8988T (cell line): Measurements from ENCODE around the gene SLC43A3.
"Not testable (repeated sequence)": the region's sequence is repeated elsewhere in the genome, so short reads cannot be mapped to it uniquely, and the experiment has no call there.

Source experiments
- DNase-seq: peaks from one replicate; pipeline ENCODE4 v3.0.0; 2011

SLC43A3 gene

GRCh38 chr11:57403802-57404147, 23.1 kb downstream of the SLC43A3 start:
- DNase-seq, result no peak

GRCh38 chr11:57403003-57403801, 23.7 kb downstream of the SLC43A3 start:
- not testable (repeated sequence) for DNase-seq

- peak; percentile 63 for DNase-seq
These were observed 24.5 kb downstream of the SLC43A3 start for GRCh38 chr11:57402188-57403002.

GRCh38 chr11:57399972-57400578, 26.8 kb downstream of the SLC43A3 start:
- DNase-seq, result no peak

GRCh38 chr11:57399221-57399620, 27.7 kb downstream of the SLC43A3 start:
- no peak for DNase-seq

- no peak for DNase-seq
These were observed 29.4 kb downstream of the SLC43A3 start for GRCh38 chr11:57397394-57397990.

- DNase-seq, result no peak
These were observed 30.2 kb downstream of the SLC43A3 start for GRCh38 chr11:57396744-57397143.

GRCh38 chr11:57395905-57396623, 30.9 kb downstream of the SLC43A3 start:
- no peak for DNase-seq

- DNase-seq, result no peak
These were observed 32.5 kb downstream of the SLC43A3 start for GRCh38 chr11:57394203-57394965.

- DNase-seq, result no peak
These were observed 34.2 kb downstream of the SLC43A3 start for GRCh38 chr11:57392763-57393105.

- no peak for DNase-seq
These were observed 34.7 kb downstream of the SLC43A3 start for GRCh38 chr11:57392066-57392762.

GRCh38 chr11:57391539-57391938, 35.4 kb downstream of the SLC43A3 start:
- DNase-seq, result no peak

- DNase-seq, result no peak
These were observed 35.8 kb downstream of the SLC43A3 start for GRCh38 chr11:57391111-57391510.

GRCh38 chr11:57390535-57390934, 36.4 kb downstream of the SLC43A3 start, which contains the start of gene PRG2:
Gene PRG2 (minus strand): TSS chr11:57390650. CDS start chr11:57389944, 706 bp downstream.
- DNase-seq, result no peak

- no peak for DNase-seq
These were observed 39.5 kb downstream of the SLC43A3 start for GRCh38 chr11:57387289-57388030.

- no peak for DNase-seq
These were observed 40.6 kb downstream of the SLC43A3 start for GRCh38 chr11:57386178-57386940.

GRCh38 chr11:57380975-57381374, 45.9 kb downstream of the SLC43A3 start, which contains the start of gene PRG3:
Gene PRG3 (minus strand): TSS chr11:57381150. CDS start chr11:57380708, 442 bp downstream.
- DNase-seq, result no peak

GRCh38 chr11:57379732-57380131, 47.2 kb downstream of the SLC43A3 start:
- DNase-seq, result no peak

- DNase-seq, result no peak
These were observed 48.7 kb downstream of the SLC43A3 start for GRCh38 chr11:57378186-57378585.

GRCh38 chr11:57377107-57377506, 49.8 kb downstream of the SLC43A3 start:
- DNase-seq, result no peak
